Small intestine (tissue), 7 donors: ENCODE data around the gene LRMDA. TPM values are rescaled to one million over a fixed set of nuclear protein-coding genes. Genes with fewer than 3 reads are reported as not detected.
A peak's percentile ranks its signal among the peaks of the same experiment; 100 is the strongest.

ENCODE experiments used
- DNase-seq, 2 donors: peaks; one replicate each; pipeline versions ENCODE4 v3.0.0 to v3.0.0-alpha.2; 2013
- FAIRE-seq: peaks from 2 replicates; lab custom pipeline; 2012; peaks lifted over from hg19 to GRCh38; lab: Jason Lieb, UNC
- H3K27ac ChIP-seq, 3 donors: one replicate each; pipeline ENCODE4 v1.5.1; 2013; ENCODE audit warnings: low read length in 2 of 3, mild to moderate bottlenecking in 2 of 3, control low read depth in 1 of 3, inconsistent platforms in 1 of 3, low read depth in 1 of 3, moderate library complexity in 1 of 3
- H3K27me3 ChIP-seq, 3 donors: one replicate each; pipeline ENCODE4 v1.6.1; 2013; ENCODE audit warnings: low read length in 3 of 3, inconsistent platforms in 1 of 3; ENCODE audit not compliant: control insufficient read depth in 3 of 3, insufficient read depth in 3 of 3
- H3K36me3 ChIP-seq, 3 donors: one replicate each; pipeline ENCODE4 v1.6.1; 2013; ENCODE audit warnings: low read length in 3 of 3, inconsistent platforms in 1 of 3, low read depth in 1 of 3, mild to moderate bottlenecking in 1 of 3, moderate library complexity in 1 of 3; ENCODE audit not compliant: control insufficient read depth in 3 of 3, insufficient read depth in 2 of 3
- H3K4me1 ChIP-seq, 3 donors: one replicate each; pipeline ENCODE4 v1.6.1; 2013; ENCODE audit warnings: low read length in 2 of 3, inconsistent platforms in 1 of 3, low read depth in 1 of 3, mild to moderate bottlenecking in 1 of 3, moderate library complexity in 1 of 3; ENCODE audit not compliant: control insufficient read depth in 3 of 3, insufficient read depth in 2 of 3
- H3K4me3 ChIP-seq, 3 donors: one replicate each; pipeline ENCODE4 v1.5.1; 2013; ENCODE audit warnings: low read length in 3 of 3, control low read depth in 1 of 3, inconsistent platforms in 1 of 3, low read depth in 1 of 3, mild to moderate bottlenecking in 1 of 3, moderate library complexity in 1 of 3
- H3K9me3 ChIP-seq, 2 donors: one replicate each; pipeline ENCODE4 v1.6.1; 2013; ENCODE audit warnings: low read depth in 1 of 2, low read length in 1 of 2; ENCODE audit not compliant: control insufficient read depth in 2 of 2, insufficient read depth in 1 of 2
- WGBS, 3 donors: extraction: QIAGEN DNeasy Blood & Tissue Kit; methylation state at CpG; one replicate each; pipeline ENCODE4 v1.1.7; 2013; 5-methylcytosine and 5-hydroxymethylcytosine counted together
- polyA plus RNA-seq, 4 donors: library from polyadenylated mRNA; stranded (reverse) in 3 of 4; unstranded in 1 of 4; fragments of 200-250 nt in 3 of 4; fragments of 120-200 nt in 1 of 4; gene quantifications; one replicate each; pipeline versions ENCODE4 v1.2.1 to v1.2.3, GENCODE V29; 2013
- donor health status: healthy with polysubstance abuse.
- donor health status: control.
- donor health status: control.
- donor health status: Bipolar disorder and iron deficiency.
- donor health status: healthy.

The LRMDA gene
- polyA plus RNA-seq, 4 donors = 5.6 to 16.2 (median 6.0) TPM; not detected in 1

DNA sequence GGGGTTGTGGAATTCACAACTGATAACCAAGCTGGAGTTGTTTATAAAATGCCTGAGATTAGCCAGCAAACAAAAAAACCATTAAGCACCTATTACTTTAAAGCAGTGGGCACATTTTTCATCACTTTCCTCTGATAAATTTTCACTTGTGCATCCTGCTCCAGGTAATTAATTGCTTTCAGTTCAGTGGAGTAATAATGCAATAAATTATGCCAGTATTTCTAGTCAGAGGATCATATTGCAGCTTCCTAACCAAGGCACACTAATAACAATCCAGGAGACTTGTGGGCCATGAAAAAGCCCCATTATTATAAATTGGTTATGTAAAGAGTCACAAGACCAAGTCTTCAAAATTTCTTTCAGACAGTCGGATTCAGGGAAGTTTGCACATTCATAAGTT, 193.2 kb downstream of the LRMDA start:
- no peaks in the 10 kb centered on the region for H3K27me3 ChIP-seq
- no peak overlapping the region for H3K4me3 ChIP-seq
- H3K4me1 ChIP-seq = no peaks in the 10 kb centered on the region
- no peak for FAIRE-seq
- H3K36me3 ChIP-seq = no peaks in the 10 kb centered on the region
- no peak overlapping the region for H3K27ac ChIP-seq
- no peak for DNase-seq
- 76 to 90% (median 83%) methylated on average over 1 of the region's 1 CpG for WGBS, 3 donors
- H3K9me3 ChIP-seq = no peaks in the 10 kb centered on the region

DNA sequence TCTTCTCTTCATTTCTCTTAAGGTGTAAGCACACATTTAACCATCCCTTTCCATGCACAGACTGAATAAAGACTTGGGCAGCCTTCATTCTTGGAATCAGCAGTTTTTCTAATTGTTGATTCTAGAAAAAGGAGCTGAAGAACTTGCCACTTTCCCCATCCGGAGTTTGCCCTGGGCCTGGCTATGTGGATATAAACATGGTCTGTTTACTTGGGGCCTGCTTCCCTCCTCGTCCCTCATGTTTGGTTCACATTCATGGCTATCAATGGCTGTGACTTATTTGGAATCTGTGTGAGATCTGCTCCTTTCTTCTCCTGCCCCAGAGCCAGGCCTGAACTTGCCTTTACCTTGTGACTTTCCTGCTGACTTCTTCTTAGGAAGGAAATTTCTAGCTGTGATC, 199.3 kb downstream of the LRMDA start:
- FAIRE-seq = no peak
- Histone ChIP-seq H3K4me3 (no peak overlapping the region), H3K27me3 (no peaks in the 10 kb centered on the region), H3K36me3 (no peaks in the 10 kb centered on the region), H3K9me3 (no peaks in the 10 kb centered on the region), H3K27ac (no peak overlapping the region), H3K4me1 (peaks cover 0 to 5% (median 0%) of the 10 kb centered on the region in 3 donors)
- WGBS, 3 donors = 58 to 79% (median 71%) methylated on average over 2 of the region's 2 CpGs
- no peak for DNase-seq

DNA sequence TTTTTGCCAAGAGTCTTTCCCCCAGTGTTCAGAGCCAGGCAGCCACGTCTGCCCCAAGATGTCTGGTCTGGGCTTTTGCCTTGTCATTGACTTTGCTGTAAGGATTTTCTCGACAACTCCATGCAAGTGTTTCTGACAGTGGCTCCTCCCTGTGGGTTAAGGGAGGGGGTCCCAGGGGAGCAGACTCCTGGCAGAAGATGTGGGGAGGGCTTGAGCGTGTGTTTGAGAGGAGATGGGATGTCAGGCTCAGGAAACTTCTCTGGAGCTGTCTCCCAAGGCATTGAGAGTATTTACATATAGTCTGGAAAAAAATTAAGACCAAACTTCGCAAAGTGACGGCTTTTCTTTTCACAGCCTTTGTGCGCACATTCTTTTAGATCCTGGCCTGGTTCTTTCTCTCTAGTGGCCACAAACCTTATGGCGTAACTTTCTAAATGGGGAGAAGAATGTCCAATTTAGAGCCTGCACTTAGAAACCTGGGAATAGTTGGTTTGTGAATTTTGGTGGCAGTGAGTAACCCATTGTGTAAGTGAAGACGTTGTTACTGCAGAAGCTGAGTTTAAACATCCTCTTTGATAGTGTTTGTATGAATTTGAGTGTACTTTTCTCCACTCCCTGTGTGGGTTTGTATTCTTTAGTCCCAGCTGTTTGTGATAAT, 201.5 kb downstream of the LRMDA start:
- peaks cover 0 to 5% (median 0%) of the 10 kb centered on the region in 3 donors for H3K4me1 ChIP-seq
- H3K27ac ChIP-seq = peak overlapping the region in 1 of 3 donors; percentile 64
- no peaks in the 10 kb centered on the region for H3K9me3 ChIP-seq
- FAIRE-seq (no peak), DNase-seq (peak in 1 of 2 donors; percentile 13)
- H3K36me3 ChIP-seq = no peaks in the 10 kb centered on the region
- H3K27me3 ChIP-seq = no peaks in the 10 kb centered on the region
- no peak overlapping the region for H3K4me3 ChIP-seq
- WGBS, 3 donors = 66 to 87% (median 76%) methylated on average over 8 of the region's 8 CpGs

DNA sequence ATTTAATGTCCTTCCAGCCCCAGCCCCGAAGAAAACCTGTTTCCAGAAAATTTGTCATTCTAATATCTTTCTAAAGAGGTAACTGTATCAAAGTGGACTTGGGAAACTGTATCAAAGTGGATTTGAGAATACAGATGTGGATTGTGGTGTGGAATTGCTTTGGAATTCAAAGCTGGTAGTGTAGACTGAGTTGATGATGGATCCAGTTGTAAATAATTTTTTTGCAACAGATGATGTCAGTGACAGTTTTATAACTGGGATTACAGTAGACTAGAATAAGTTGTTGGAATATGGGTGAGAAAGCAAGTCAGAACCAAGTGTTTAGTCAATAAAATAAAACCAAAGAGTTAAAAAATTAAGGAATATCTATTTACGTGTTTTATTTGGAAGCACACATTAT, 202.1 kb downstream of the LRMDA start:
- no peak overlapping the region for H3K4me3 ChIP-seq
- H3K27me3 ChIP-seq = no peaks in the 10 kb centered on the region
- no peak overlapping the region for H3K27ac ChIP-seq
- DNase-seq (no peak), FAIRE-seq (no peak)
- H3K4me1 ChIP-seq = peaks cover 0 to 5% (median 0%) of the 10 kb centered on the region in 3 donors
- H3K36me3 ChIP-seq = no peaks in the 10 kb centered on the region
- no peaks in the 10 kb centered on the region for H3K9me3 ChIP-seq
- WGBS, 3 donors = 85 to 98% (median 90%) methylated on average over 2 of the region's 2 CpGs

DNA sequence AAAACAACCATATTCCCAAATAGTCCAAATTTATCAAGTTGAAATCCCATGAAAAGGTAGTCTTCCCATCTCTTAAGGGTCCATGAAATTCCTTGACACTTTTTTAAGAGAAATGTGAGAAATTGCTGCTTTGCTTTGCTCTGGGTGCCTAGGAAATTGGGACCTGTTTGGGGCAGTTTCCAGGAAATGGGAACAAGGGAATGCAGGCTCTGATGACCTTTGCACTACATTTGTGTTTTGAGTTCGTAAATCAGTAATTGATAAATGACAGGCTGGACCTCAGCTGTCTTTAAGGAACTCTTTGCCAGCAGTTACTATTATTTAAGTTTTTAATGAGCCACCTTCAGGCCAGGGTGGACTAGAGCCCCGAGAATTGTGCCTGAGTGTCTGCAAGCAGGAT, 203.5 kb downstream of the LRMDA start:
- 23 to 67% (median 37%) methylated on average over 2 of the region's 2 CpGs for WGBS, 3 donors
- no peak for FAIRE-seq

DNA sequence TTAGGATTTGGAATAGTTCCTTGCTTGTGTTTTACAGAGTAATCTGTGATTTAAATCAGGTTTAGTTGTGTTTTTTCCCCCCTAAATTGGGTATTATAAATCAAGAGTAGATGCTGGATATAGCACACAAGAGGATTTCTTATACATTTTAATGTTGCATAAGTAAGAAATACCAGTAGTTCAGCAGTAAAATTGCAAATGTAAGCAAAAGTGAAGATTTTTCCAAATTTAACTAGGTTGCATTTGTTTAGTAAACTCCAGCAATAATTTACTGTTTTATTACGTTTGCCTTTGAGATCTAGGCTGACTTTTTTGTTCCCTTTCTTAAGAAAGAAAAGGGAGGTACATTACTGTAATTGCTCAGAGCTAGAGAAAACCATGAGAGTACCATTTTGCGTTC, 207.3 kb downstream of the LRMDA start:
- H3K4me1 ChIP-seq = peaks cover 0 to 12% (median 0%) of the 10 kb centered on the region in 3 donors
- H3K4me3 ChIP-seq = no peak overlapping the region
- H3K27me3 ChIP-seq = no peaks in the 10 kb centered on the region
- DNase-seq = no peak
- no peaks in the 10 kb centered on the region for H3K36me3 ChIP-seq
- no peaks in the 10 kb centered on the region for H3K9me3 ChIP-seq
- H3K27ac ChIP-seq = no peak overlapping the region
- FAIRE-seq = no peak
- WGBS, 3 donors = 74 to 96% (median 83%) methylated on average over 2 of the region's 2 CpGs

More for the DNA sequence above, 203.5 kb downstream of the LRMDA start:
- H3K9me3 ChIP-seq = no peaks in the 10 kb centered on the region
- DNase-seq = no peak
- H3K4me1 ChIP-seq = peaks cover 0 to 5% (median 0%) of the 10 kb centered on the region in 3 donors
- no peaks in the 10 kb centered on the region for H3K27me3 ChIP-seq
- H3K4me3 ChIP-seq = no peak overlapping the region
- no peak overlapping the region for H3K27ac ChIP-seq
- no peaks in the 10 kb centered on the region for H3K36me3 ChIP-seq

DNA sequence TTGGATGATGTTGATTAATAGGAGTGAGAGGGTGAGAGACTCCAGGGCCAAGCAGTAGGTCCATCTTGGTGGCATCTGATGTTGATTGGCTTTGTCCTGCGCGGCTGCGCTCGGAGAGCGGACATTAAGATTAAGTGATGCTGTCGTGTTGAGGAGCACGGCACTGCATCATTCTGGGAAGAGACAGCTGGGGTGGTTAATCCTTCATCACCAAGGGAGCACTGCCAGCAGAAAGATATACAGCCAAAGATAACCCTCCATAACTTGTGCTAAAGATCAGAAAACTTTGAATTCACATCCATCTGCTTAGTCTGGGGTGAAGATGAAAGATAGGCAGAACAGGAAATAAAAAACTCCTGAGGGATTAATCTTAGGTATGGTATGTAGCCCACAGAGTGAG, 208.3 kb downstream of the LRMDA start:
- Histone ChIP-seq H3K27ac (no peak overlapping the region), H3K9me3 (no peaks in the 10 kb centered on the region), H3K27me3 (no peaks in the 10 kb centered on the region), H3K4me3 (no peak overlapping the region), H3K4me1 (peaks cover 0 to 14% (median 0%) of the 10 kb centered on the region in 3 donors), H3K36me3 (no peaks in the 10 kb centered on the region)
- FAIRE-seq = no peak
- DNase-seq = no peak
- WGBS, 3 donors = 85 to 92% (median 87%) methylated on average over 7 of the region's 7 CpGs

DNA sequence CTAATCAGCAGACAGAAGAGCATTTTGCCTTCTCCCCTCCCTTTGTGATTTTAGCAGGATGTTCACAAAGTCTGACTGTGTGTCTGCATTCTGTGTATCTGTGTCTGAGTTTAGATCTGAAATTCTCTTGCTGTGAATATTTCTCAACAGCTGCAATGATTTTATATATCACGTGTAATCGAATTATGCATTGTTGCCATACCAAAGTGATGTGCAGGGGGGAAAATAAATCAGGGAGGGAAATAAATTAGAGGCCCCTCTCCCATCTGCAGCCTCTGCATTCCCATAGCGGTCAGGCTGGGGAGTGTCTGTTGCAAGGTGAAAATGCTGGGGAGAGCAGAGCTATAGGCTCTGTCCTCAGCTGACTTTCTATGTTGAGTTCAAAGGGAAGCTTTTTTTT, 209.0 kb downstream of the LRMDA start:
- Histone ChIP-seq H3K36me3 (no peaks in the 10 kb centered on the region), H3K27me3 (no peaks in the 10 kb centered on the region), H3K4me3 (no peak overlapping the region), H3K9me3 (no peaks in the 10 kb centered on the region), H3K27ac (no peak overlapping the region), H3K4me1 (peaks cover 0 to 9% (median 0%) of the 10 kb centered on the region in 3 donors)
- no peak for FAIRE-seq
- 32 to 53% (median 44%) methylated on average over 3 of the region's 3 CpGs for WGBS, 3 donors
- no peak for DNase-seq

DNA sequence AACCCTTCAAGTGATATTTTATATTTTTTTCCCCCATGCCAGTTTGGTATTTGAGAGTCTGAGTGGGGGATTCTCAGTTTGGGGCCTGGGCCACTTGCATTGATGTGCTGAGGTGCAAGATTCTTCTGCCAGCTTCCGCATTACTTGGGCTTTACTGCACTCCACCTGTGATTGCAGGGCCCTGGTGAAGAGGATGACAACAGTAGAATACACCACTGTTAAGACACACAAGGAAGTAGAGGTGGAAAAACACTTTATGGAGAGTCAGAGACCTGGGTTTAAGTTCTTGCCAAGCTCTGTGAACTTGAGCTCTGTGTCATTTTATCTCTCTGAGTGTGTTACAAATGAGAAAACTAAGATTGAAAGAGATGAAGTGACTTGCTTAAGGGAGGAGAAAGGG, 209.4 kb downstream of the LRMDA start:
- H3K36me3 ChIP-seq = no peaks in the 10 kb centered on the region
- FAIRE-seq (no peak), DNase-seq (peak; percentile 47 to 83)
- no peak overlapping the region for H3K4me3 ChIP-seq
- H3K9me3 ChIP-seq = no peaks in the 10 kb centered on the region
- H3K27me3 ChIP-seq = no peaks in the 10 kb centered on the region
- 27 to 70% (median 40%) methylated on average over 1 of the region's 1 CpG for WGBS, 3 donors
- H3K27ac ChIP-seq = no peak overlapping the region
- peaks cover 0 to 9% (median 0%) of the 10 kb centered on the region in 3 donors for H3K4me1 ChIP-seq
